Vagina (tissue), 2 donors: ENCODE data around the gene BLCAP. TPM values are rescaled to one million over a fixed set of nuclear protein-coding genes. Genes with fewer than 3 reads are reported as not detected.

Experiments
- DNase-seq, 2 donors: peaks; one replicate each; pipeline ENCODE4 v3.0.0-alpha.2; 2017; ENCODE audit errors: extremely low spot score in 2 of 2
- H3K27ac ChIP-seq: fragments of 200-600 bp; sonication (generic); one replicate; pipeline ENCODE4 v1.5.1; 2019
- H3K27me3 ChIP-seq: fragments of 200-600 bp; sonication (generic); one replicate; pipeline ENCODE4 v1.5.1; 2019
- H3K36me3 ChIP-seq, 2 donors: fragments of 200-600 bp; sonication (generic); one replicate each; pipeline ENCODE4 v1.5.1; 2017 to 2019
- H3K4me1 ChIP-seq: fragments of 200-600 bp; sonication (generic); one replicate; pipeline ENCODE4 v1.5.1; 2019
- H3K4me3 ChIP-seq, 2 donors: fragments of 200-600 bp; sonication (generic); 1 replicate in 1 of 2; 2 replicates in 1 of 2; pipeline ENCODE4 v1.5.1; 2016 to 2019
- H3K9me3 ChIP-seq: fragments of 200-600 bp; sonication (generic); one replicate; pipeline ENCODE4 v1.5.1; 2019
- CTCF ChIP-seq, 3 experiments: fragments of 450-650 bp in 2 of 3; fragments of 200-600 bp in 1 of 3; sonication (generic) in 1 of 3; IDR thresholded peaks; one replicate each; pipeline ENCODE4 v1.5.1; 2017 to 2019; ENCODE audit warnings: antibody characterized with exemption in 3 of 3, mild to moderate bottlenecking in 2 of 3, moderate library complexity in 2 of 3
- POLR2A ChIP-seq, 2 donors: fragments of 450-650 bp; IDR thresholded peaks; one replicate each; pipeline ENCODE4 v1.6.1; 2017; ENCODE audit warnings: antibody characterized with exemption in 2 of 2, mild to moderate bottlenecking in 2 of 2, moderate library complexity in 2 of 2
- POLR2AphosphoS5 ChIP-seq, 2 donors: sonication (generic); formaldehyde crosslinking; IDR thresholded peaks; one replicate each; pipeline ENCODE4 v1.9.0; 2017; ENCODE audit warnings: antibody characterized with exemption in 2 of 2, mild to moderate bottlenecking in 2 of 2, low read depth in 1 of 2; ENCODE audit not compliant: insufficient read depth in 1 of 2
- intact Hi-C: fragments of 100-400 bp; cut with DNase I; formaldehyde crosslinking; loops from one replicate; pipeline ENCODE4 v1.15.1; 2023
- total RNA-seq: library from RNA; depleted of rRNA; stranded (reverse); fragments of >200 nt; gene quantifications from one replicate; pipeline ENCODE4 v1.2.3, GENCODE V29; 2016

Gene BLCAP
- total RNA-seq, 1 donor from 2014 or later, result 81.3 TPM

DNA sequence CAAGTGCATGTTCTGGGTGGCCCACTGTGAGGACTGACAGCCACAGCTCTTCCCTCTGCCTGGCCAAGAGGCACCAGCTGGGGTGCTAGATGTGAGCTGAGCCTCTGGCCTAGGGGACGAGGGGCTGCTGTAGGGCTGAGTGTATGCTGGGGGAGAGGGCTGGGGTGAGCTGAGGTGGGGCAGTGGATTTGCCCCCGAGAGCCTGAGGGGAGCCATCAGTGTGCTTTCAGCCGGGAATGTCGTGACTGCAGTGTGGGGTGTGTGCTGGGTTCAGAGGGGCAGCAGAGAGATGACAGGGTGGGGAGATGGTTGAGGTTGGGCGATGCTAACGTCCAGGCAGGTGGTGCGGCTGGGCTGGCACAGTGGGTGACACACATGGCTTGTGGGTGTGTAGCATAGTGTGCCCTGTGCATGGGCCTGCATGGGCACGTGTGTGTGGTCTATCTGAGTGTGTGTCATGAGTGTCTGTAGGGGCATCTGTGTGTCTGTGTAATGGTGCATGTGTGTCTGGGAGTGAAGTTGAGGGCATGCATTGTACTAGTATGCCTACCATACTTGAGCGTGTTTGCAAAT lies 46.0 kb upstream of the BLCAP start:
- Histone ChIP-seq H3K27me3 (no peaks in the 10 kb centered on the region), H3K27ac (no peak overlapping the region), H3K9me3 (no peaks in the 10 kb centered on the region), H3K36me3 (no peaks in the 10 kb centered on the region), H3K4me3 (no peak overlapping the region), H3K4me1 (no peaks in the 10 kb centered on the region)
- peak in 1 of 2 donors; percentile 93 for DNase-seq
- TF ChIP-seq POLR2AphosphoS5 (IDR thresholded peaks at IDR 0.05; ENCODE audit: insufficient read depth in 1 of 2, low read depth in 1 of 2) (no peak), CTCF (IDR thresholded peaks at IDR 0.05) (no peak), POLR2A (IDR thresholded peaks at IDR 0.05) (no peak)
- intact Hi-C loops, result no loop called here

GRCh38 chr20:37571033-37571432 lies 43.4 kb upstream of the BLCAP start:
- H3K27ac ChIP-seq, result no peak overlapping the region
- no peaks in the 10 kb centered on the region for H3K9me3 ChIP-seq
- DNase-seq, result peak; percentile 34 to 61
- no peaks in the 10 kb centered on the region for H3K36me3 ChIP-seq
- no peaks in the 10 kb centered on the region for H3K4me1 ChIP-seq
- no peak for TF ChIP-seq POLR2A (IDR thresholded peaks at IDR 0.05)
- no peak for TF ChIP-seq CTCF (IDR thresholded peaks at IDR 0.05)
- no peak for TF ChIP-seq POLR2AphosphoS5 (IDR thresholded peaks at IDR 0.05; ENCODE audit: insufficient read depth in 1 of 2, low read depth in 1 of 2)
- intact Hi-C loops, result no loop called here
- H3K4me3 ChIP-seq, result no peak overlapping the region
- no peaks in the 10 kb centered on the region for H3K27me3 ChIP-seq

- Histone ChIP-seq H3K36me3 (no peaks in the 10 kb centered on the region), H3K9me3 (no peaks in the 10 kb centered on the region), H3K4me3 (no peak overlapping the region), H3K4me1 (no peaks in the 10 kb centered on the region), H3K27ac (no peak overlapping the region), H3K27me3 (no peaks in the 10 kb centered on the region)
- DNase-seq, result no peak
- TF ChIP-seq POLR2A (IDR thresholded peaks at IDR 0.05) (no peak), CTCF (IDR thresholded peaks at IDR 0.05) (no peak)
- intact Hi-C loops, result no loop called here
Measured at GRCh38 chr20:37570419-37570818, 42.7 kb upstream of the BLCAP start.

DNA sequence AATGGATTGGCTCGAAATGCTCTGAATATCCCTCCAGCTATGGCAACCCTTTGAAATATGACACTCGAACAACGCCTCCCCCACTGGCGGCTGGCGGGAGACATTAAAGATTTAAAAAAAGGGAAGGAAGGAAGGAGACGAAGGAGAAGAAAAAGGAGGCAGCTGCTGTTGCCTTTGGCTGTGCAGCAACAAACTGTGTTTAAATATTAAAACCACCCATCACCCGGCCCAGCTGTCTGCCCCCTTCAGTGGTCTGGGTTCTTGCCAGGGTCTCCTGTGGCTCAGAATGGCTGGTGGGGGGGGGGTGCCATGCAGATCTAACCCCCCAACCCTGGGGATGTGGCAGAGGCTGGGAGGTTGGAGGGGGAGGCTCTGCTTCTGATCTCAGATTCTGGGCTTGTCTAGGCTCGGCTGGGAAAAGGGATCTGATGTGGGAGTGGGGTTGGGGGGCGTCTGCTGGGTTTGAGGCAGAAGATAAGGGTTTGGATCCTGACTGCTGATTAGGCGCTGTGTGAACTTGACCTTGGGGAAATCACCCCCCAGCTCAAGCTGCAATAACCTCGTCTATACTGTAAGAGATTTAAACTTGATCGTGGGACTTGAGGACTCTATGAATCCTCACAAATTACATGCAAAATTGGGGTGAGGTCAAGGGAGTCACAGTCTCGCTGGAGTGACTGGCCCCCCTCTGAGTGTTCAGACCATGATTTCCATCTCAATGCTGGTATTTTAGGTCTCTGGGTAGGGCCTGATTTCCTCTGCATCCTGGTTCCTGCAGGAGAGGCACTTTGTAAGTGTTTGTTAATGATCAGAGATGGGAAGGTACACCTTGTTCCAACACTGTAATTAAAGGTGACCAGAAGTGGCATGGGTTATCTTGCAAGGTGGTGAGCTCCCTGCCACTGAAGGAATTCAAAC lies 40.3 kb upstream of the BLCAP start:
- no peaks in the 10 kb centered on the region for H3K27me3 ChIP-seq
- H3K9me3 ChIP-seq, result no peaks in the 10 kb centered on the region
- intact Hi-C loops, result loop anchor here (10.0 kb wide), 2 partner anchors 427 to 657 kb away; no protein-coding TSS in a partner anchor
- H3K36me3 ChIP-seq, result no peaks in the 10 kb centered on the region
- peaks cover 4% of the 10 kb centered on the region for H3K4me1 ChIP-seq
- H3K4me3 ChIP-seq, result no peak overlapping the region
- no peak overlapping the region for H3K27ac ChIP-seq
- peak; percentile 31 to 74 for DNase-seq
- TF ChIP-seq CTCF (IDR thresholded peaks at IDR 0.05), result no peak
- TF ChIP-seq POLR2A (IDR thresholded peaks at IDR 0.05), result no peak
- TF ChIP-seq POLR2AphosphoS5 (IDR thresholded peaks at IDR 0.05; ENCODE audit: insufficient read depth in 1 of 2, low read depth in 1 of 2), result no peak

DNA sequence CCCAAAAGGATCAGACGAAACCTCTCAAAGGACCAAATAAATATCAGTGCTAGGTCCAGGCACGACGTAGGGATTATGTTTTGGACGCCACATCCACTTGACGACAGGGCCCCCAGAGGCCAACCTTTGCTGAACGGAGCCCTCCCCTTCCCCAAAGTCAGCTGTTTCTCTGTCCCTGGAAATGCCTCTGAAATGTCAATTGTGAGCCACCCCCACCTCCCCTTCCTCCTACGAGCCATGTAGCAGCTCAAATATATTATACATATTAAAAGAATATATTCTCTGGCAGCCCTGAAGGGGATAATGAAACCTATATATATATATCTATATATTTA lies 39.6 kb upstream of the BLCAP start:
- peaks cover 4% of the 10 kb centered on the region for H3K4me1 ChIP-seq
- H3K4me3 ChIP-seq, result no peak overlapping the region
- TF ChIP-seq POLR2A (IDR thresholded peaks at IDR 0.05) (no peak), CTCF (IDR thresholded peaks at IDR 0.05) (no peak), POLR2AphosphoS5 (IDR thresholded peaks at IDR 0.05; ENCODE audit: insufficient read depth in 1 of 2, low read depth in 1 of 2) (no peak)
- intact Hi-C loops, result loop anchor here (10.0 kb wide), 2 partner anchors 428 to 658 kb away; no protein-coding TSS in a partner anchor
- no peak overlapping the region for H3K27ac ChIP-seq
- H3K9me3 ChIP-seq, result no peaks in the 10 kb centered on the region
- DNase-seq, result peak in 1 of 2 donors; percentile 18
- no peaks in the 10 kb centered on the region for H3K36me3 ChIP-seq
- no peaks in the 10 kb centered on the region for H3K27me3 ChIP-seq
